CD4-positive, alpha-beta T cell treated with Interferon alpha-2 for 1 hour (primary cell): ENCODE measurements around the gene ITK.
"Not testable (repeated sequence)": the region's sequence is repeated elsewhere in the genome, so short reads cannot be mapped to it uniquely, and the experiment has no call there.

ENCODE experiments used
- DNase-seq, 2 donors: peaks; one replicate each; pipeline ENCODE4 v3.0.0-alpha.2; 2020 to 2022

ITK gene

GRCh38 chr5:157168286-157168685 lies 12.4 kb upstream of the ITK start:
- DNase-seq, result no peak

GRCh38 chr5:157172403-157172802 lies 8.2 kb upstream of the ITK start:
- peak; percentile 70 to 87 for DNase-seq

- no peak for DNase-seq
Measured at GRCh38 chr5:157175071-157175612, 5.5 kb upstream of the ITK start.

- no peak for DNase-seq
Measured at GRCh38 chr5:157177953-157178352, 2.7 kb upstream of the ITK start.

- DNase-seq, result no peak
Measured at GRCh38 chr5:157178966-157179365, 1.7 kb upstream of the ITK start.

- no peak for DNase-seq
Measured at GRCh38 chr5:157182143-157182757, 1.6 kb downstream of the ITK start.

GRCh38 chr5:157184117-157184670 lies 3.6 kb downstream of the ITK start:
- no peak for DNase-seq

DNA sequence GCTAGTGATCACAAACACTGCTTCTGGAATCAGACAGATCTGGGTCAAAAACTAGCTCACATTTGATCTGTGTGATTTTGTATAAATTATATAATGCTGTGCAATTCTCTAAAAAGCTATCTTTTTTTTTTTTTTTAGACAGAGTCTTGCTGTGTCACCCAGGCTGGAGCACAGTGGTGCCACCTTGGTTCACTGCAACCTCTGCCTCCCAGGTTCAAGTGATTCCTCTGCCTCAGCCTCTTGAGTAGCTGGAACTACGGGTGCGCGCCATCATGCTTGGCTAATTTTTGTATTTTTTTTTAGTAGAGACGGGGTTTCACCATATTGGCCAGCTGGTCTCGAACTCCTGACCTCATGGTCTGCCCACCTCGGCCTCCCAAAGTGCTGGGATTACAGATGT lies 4.5 kb downstream of the ITK start:
- DNase-seq, result not testable (repeated sequence)

DNA sequence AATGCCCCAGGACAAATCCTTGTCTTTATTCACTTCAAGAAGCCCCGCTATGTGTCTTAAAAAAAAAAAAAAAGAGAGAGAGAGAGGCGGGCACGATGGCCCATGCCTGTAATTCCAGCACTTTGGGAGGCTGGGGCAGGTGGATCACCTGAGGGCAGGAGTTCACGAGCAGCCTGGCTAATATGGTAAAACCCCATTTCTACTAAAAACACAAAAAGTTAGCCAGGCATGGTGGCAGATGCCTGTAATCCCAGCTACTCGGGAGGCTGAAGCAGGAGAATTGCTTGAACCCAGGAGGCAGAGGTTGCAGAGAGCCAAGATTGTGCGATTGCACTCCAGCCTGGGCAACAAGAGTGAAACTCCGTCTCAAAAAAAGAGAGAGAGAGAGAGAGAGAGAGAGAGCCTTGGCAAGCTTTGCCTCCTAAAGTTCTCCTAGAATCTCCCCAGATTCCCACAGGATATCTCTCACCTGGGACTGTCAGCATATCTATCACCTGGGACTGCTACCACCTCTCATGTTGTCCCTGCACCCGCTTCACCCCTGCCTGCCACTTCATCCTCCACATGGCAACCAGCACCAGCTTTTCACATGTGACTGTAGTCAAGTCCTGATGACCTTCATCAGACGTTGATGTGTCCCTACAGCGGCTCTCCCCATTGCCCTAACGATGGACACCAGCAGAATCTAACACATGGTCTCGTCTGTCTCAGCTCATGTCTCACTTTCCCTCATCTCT lies 5.8 kb downstream of the ITK start:
- DNase-seq, result no peak

GRCh38 chr5:157187046-157187754 lies 6.6 kb downstream of the ITK start:
- DNase-seq, result no peak

DNA sequence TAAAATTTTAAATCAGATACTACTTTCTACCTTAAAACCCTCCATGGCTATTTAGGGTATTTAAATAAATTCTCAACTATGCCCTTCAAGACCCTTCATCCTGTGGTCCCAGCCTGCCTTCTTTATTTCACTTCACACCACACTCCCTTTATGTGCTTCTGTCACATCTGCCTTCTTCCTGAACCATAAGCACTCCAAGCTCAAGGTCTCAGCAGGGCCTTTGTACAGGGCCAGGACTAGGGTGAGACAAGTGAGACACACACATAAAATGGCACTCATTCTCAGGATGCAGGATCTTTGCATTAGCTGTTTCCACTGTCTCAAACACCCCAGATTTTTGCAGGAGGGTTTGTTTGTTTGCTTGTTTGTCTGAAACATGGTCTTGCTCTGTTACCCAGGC lies 7.6 kb downstream of the ITK start:
- DNase-seq, result no peak

DNA sequence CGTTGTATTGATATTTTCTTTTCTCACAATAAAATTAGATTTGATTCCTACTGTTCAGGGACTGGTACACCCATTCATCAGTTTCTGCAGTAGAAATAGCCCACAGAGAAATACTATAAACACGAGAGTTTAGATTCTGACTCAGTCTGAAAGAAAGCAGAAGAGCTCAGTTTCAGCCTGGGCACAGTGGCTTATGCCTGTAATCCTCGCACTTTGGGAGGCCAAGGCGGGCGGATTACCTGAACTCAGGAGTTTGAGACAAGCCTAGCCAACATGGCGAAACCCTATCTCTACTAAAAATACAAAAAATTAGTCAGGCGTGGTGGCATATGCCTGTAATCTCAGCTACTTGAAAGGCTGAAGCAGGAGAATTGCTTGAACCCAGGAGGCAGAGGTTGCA lies 8.6 kb downstream of the ITK start:
- DNase-seq, result no peak

DNA sequence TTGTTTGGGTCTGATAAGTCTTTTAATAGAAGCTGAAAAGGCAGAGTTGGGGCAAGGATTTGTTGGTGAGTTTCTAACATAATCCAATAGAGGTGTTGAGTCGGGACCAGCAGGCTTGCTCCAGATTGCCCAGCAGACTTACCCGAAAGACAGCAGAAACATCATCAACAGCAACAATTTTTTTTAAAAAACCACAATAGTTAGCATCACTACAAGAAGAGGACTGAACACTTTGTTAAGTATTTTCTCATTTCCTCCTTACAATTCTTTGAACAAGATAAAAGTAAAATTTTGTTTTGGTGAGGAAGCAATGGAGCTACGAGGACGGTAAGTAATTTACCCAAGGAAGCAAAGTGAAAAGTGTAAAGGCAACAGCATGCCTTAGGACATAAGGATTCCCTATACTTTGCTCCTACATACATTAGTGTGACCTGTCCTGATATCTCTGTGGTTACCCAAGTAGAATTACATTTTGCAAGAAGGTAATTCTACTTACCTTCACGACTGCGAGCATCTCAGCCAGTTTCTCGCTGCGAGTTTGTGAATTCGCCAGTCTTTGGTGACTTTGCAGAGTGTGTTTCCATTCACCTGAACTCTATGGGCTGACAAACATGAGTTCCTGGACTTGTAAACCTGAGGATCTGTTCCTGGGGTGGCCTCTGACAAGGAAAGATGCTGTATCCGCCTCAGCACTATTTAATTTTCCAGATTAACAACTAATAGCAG lies 13.2 kb downstream of the ITK start:
- peak; percentile 62 to 78 for DNase-seq

DNA sequence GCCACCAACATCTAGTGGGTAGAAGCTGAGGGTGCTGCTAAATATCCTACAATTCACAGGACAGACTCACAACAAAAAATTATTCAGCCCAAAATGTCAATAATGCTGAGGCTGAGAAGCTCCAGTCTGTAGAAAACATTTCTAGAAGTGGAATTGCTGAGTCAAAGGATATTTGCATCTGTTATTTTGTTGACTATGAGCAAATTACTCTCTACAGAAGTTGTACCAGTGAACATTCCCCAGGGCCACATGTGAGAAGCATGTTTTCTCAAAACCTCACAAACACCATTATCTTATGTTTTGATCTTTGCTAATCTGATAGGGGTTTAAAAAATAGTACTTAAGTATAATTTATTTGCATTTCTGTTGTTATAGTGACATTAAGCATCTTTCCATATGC lies 15.4 kb downstream of the ITK start:
- peak in 1 of 2 donors; percentile 68 for DNase-seq

GRCh38 chr5:157197086-157197485 lies 16.4 kb downstream of the ITK start:
- DNase-seq, result peak; percentile 33 to 58

GRCh38 chr5:157198277-157198986 lies 17.8 kb downstream of the ITK start:
- DNase-seq, result peak in 1 of 2 donors; percentile 65

GRCh38 chr5:157201857-157202256 lies 21.2 kb downstream of the ITK start:
- DNase-seq, result no peak

DNA sequence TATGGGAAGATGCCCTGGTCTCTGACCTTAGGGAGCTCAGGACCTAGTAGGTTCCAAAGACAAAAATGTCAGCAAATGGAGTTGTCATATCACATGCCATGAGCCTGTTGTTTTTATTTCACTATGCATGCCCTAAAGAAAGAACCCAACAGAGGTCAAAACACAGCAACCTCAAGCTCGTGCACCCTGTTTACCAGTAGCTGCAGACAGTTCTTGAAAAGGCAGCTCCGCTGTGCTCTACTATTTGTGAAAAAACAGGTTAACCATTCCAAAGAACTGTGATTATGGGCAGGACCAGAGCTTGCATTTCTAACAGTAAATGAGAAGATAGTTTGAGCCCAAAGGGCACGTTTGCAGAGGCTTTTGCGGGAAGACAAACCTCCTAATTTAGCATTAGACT lies 22.8 kb downstream of the ITK start:
- peak in 1 of 2 donors; percentile 33 for DNase-seq

- DNase-seq, result peak; percentile 52 to 68
Measured at GRCh38 chr5:157204765-157205164, 24.1 kb downstream of the ITK start.

- no peak for DNase-seq
Measured at GRCh38 chr5:157205708-157206107, 25.1 kb downstream of the ITK start.

- not testable (repeated sequence) for DNase-seq
Measured at GRCh38 chr5:157210652-157211051, 30.0 kb downstream of the ITK start.

DNA sequence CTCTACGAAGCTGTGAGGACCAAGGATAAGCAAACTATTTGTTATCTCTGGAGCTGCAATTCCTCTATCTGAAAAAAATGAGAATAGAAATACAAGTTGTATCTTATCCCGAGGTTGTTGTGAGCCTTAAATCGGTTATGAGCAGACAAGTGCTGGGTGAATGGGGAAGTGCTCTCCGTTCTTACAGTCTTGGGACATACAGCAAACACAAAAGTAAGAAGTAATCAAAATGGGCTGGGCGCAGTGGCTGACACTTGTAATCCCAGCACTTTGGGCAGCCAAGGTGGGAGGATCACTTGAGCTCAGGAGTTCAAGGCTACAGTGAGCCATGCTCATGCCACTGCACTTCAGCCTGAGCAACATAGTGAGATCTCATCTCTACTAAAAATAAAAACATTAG lies 31.7 kb downstream of the ITK start:
- DNase-seq, result no peak
